Osteocyte (in vitro differentiated cells): ENCODE measurements around the gene FANK1. TPM values are rescaled to one million over a fixed set of nuclear protein-coding genes. Genes with fewer than 3 reads are reported as not detected.
A peak's percentile ranks its signal among the peaks of the same experiment; 100 is the strongest.
"Not testable (repeated sequence)": the region's sequence is repeated elsewhere in the genome, so short reads cannot be mapped to it uniquely, and the experiment has no call there.

Experiments
- DNase-seq: peaks from one replicate; pipeline ENCODE4 v3.0.0; 2021; ENCODE audit warnings: mixed read lengths; ENCODE audit not compliant: unreplicated experiment; ENCODE audit errors: extremely low spot score
- H3K27ac Mint-ChIP-seq: one replicate; pipeline ENCODE4 v1.8.0; 2021; ENCODE audit warnings: mild to moderate bottlenecking, mixed read lengths; ENCODE audit not compliant: unreplicated experiment
- H3K27me3 Mint-ChIP-seq: one replicate; pipeline ENCODE4 v1.8.0; 2021; ENCODE audit warnings: mixed read lengths; ENCODE audit not compliant: unreplicated experiment
- H3K36me3 Mint-ChIP-seq: one replicate; pipeline ENCODE4 v1.8.0; 2021; ENCODE audit warnings: mixed read lengths; ENCODE audit not compliant: unreplicated experiment
- H3K4me1 Mint-ChIP-seq: one replicate; pipeline ENCODE4 v1.8.0; 2021; ENCODE audit warnings: mixed read lengths; ENCODE audit not compliant: unreplicated experiment
- H3K4me3 Mint-ChIP-seq: one replicate; pipeline ENCODE4 v1.8.0; 2021; ENCODE audit warnings: mild to moderate bottlenecking, moderate library complexity, mixed read lengths; ENCODE audit not compliant: unreplicated experiment
- H3K9me3 Mint-ChIP-seq: one replicate; pipeline ENCODE4 v1.8.0; 2021; ENCODE audit warnings: mixed read lengths; ENCODE audit not compliant: unreplicated experiment
- total RNA-seq: library from RNA; stranded (reverse); gene quantifications from 2 replicates; pipeline ENCODE4 v1.2.1, GENCODE V29; 2021
- TF ChIP-seq, protein P1 (sequence below): fragments of 200-600 bp; sonication (generic); IDR thresholded peaks from 2 replicates; pipeline ENCODE4 v1.5.0; 2021; ENCODE audit warnings: antibody characterized with exemption, mild to moderate bottlenecking, moderate library complexity

FANK1 gene
- total RNA-seq, 1 donor from 2014 or later, result 2.0 TPM

DNA sequence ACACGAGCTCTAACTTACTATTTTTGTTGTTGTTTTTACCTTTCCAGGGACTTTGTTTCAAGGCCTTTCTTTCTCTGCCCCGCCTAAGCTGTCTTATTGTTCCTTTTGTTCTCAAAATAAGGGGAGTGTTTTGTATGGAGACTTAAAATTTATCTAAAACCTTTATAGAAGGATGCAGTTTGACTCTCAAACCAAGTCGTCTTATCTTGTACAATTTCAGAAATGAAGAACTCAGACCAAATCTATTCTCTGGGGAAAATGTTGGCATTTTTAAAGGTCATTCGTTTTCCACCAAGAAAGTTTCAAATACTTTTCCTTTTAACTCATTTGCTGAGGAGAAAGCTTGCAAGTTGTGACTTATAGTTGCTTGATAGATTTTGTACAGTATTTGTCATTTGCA, 953 bp downstream of the FANK1 start:
- peak overlapping the region; percentile 94 for H3K4me3 Mint-ChIP-seq
- not testable (repeated sequence) for H3K9me3 Mint-ChIP-seq, DNase-seq, H3K27me3 Mint-ChIP-seq, H3K36me3 Mint-ChIP-seq
- H3K27ac Mint-ChIP-seq, result peak overlapping the region; percentile 1
- peaks cover 14% of the 10 kb centered on the region for H3K4me1 Mint-ChIP-seq

DNA sequence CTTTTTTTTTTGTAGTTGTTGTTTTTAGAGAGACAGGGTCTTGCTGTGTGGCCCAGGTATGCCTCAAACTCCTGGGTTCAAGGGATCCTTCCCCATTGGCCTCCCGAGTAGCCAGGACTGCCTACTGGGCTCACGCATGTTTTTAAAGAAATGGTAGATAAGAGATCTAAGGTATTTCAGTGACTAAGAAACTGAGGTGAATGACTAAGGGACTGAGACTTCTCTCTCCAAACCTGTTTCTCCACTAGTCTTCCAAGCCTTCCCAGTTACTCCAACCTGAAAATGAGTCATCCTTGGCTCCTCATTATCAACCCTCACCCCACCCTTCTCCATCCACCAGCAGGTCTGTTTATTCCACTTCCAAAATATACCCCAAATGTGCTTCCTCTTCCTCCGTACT, 4.6 kb downstream of the FANK1 start:
- H3K4me1 Mint-ChIP-seq, H3K27me3 Mint-ChIP-seq, DNase-seq, H3K4me3 Mint-ChIP-seq, H3K27ac Mint-ChIP-seq, H3K36me3 Mint-ChIP-seq, H3K9me3 Mint-ChIP-seq: not testable (repeated sequence)

DNA sequence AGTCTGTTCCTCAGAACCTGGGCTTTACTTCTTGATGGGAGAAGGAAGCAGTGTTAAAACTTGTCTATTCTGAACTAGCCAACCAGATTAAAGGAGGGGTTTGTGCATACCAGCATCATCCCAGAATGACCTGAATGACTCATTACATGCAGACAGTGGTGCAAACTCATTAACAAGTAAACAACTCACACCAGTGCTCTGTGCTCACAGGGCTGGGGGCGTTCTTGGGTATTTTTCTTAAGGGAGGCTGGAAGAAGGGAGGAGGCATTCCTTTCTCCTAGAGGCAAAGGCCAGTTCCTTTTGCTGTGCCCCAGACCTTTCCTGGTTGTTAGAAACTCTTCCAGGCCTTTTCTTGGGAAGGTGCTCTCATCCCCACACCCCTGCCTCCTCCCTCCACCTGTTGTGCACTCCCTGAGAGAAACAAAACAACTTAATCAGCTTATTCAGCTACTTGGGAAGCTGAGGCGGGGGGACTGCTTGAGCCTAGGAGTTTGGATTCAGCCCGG, 6.8 kb downstream of the FANK1 start:
- not testable (repeated sequence) for H3K4me3 Mint-ChIP-seq, H3K36me3 Mint-ChIP-seq, H3K9me3 Mint-ChIP-seq, DNase-seq, H3K27ac Mint-ChIP-seq, H3K4me1 Mint-ChIP-seq, H3K27me3 Mint-ChIP-seq

DNA sequence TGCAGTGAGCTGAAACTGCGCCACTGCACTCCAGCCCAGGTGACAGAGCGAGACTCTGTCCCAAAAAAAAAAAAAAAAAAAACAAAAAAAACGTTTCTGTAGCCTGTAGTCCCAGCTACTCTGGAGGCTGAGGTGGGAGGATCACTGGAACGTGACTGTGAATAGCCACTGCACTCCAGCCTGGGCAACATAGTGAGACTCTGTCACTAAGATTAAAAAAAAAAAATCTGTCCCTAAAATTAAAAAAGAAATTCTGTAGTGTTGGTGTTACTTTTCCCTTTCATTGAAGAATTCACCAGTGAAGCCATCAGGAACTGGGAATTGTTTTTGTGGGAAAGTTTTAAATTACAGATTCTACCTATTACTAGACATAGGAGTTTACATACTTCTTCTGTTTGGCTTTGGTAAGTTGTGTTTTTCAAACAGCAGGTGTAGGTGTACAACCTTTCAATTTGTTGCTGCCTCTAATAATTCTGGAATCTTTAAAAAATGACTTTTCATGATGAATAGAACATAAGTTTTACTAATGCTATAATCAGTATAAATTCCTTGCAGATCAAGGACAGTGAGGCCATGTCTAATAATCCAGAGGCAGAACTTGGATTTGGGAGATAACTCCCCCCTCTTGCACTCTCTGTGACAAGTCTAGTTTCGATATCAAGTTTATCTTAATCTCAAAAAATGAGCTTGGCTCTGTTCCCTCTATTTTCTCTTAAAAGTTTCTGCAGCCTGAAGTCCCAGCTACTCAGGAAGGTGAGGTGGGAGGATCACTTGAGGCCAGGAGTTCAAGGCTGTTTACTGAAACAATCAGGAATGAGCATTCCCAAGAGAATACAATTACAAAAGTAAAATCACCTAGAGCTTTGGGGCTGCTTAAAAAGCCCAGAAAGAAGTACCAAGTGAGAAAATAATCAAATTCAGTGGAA, 9.0 kb downstream of the FANK1 start:
- not testable (repeated sequence) for H3K27me3 Mint-ChIP-seq, DNase-seq, H3K27ac Mint-ChIP-seq, H3K4me3 Mint-ChIP-seq, H3K36me3 Mint-ChIP-seq, H3K4me1 Mint-ChIP-seq, H3K9me3 Mint-ChIP-seq

DNA sequence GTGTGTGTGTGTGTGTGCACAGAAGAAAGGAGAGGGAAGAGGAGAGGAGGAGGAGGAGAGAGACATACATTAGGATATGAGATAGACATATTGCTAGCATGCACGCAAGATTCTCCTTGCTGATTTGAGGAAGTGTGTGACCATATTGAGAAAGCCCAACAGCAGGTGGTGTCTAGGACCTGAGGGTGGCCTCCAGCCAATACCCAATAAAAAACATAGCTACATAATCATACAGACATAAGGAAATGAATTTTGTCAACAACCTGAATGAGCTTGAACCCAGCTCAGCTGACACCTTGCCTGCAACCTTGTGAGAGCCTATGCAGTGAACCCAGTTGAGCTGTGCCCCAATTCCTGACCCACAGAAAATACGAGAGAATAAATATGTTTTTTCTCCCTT, 11.2 kb downstream of the FANK1 start:
- H3K4me3 Mint-ChIP-seq, H3K27me3 Mint-ChIP-seq, H3K9me3 Mint-ChIP-seq, DNase-seq, H3K36me3 Mint-ChIP-seq, H3K27ac Mint-ChIP-seq, H3K4me1 Mint-ChIP-seq: not testable (repeated sequence)

DNA sequence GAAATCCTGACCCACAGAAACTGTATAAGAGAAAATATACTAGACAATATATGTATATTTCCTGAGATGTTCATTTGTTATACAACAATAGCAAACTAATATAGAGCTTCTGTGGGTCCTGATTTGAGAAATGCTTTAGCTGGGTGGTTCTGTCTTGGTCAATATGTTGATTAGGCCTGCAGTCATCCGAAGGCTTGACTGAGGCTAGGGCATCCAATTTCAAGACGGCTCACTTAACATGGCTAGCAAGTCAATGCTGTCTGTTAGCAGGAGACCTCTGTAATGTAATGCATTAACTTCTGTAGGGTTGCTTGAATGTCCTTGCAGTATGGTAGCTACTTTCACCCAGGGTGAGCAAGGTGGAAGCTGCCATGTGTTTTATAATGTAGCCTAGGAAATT, 12.4 kb downstream of the FANK1 start:
- not testable (repeated sequence) for H3K27me3 Mint-ChIP-seq

DNA sequence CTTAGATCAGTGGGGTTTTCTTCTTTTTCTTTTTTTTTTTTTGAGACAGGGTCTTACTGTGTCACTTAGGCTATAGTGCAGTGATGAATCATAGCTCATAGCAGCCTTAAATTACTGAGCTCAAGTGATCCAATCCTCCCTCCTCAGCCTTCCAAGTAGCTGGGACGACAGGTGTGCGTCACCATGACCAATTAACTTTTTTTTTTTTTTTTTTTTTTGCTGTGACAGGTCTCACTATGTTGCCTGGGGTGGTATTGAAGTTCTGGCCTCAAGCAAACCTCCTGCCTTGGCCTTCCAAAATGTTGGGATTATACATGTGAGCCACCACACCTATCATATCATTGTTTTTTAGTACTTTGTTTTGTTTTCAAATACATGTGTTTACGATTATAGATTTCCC, 13.1 kb downstream of the FANK1 start:
- H3K27ac Mint-ChIP-seq, H3K27me3 Mint-ChIP-seq, H3K4me1 Mint-ChIP-seq, DNase-seq, H3K4me3 Mint-ChIP-seq, H3K9me3 Mint-ChIP-seq, H3K36me3 Mint-ChIP-seq: not testable (repeated sequence)

More for the DNA sequence above, 12.4 kb downstream of the FANK1 start:
- not testable (repeated sequence) for DNase-seq, H3K27ac Mint-ChIP-seq, H3K9me3 Mint-ChIP-seq, H3K36me3 Mint-ChIP-seq, H3K4me3 Mint-ChIP-seq, H3K4me1 Mint-ChIP-seq

DNA sequence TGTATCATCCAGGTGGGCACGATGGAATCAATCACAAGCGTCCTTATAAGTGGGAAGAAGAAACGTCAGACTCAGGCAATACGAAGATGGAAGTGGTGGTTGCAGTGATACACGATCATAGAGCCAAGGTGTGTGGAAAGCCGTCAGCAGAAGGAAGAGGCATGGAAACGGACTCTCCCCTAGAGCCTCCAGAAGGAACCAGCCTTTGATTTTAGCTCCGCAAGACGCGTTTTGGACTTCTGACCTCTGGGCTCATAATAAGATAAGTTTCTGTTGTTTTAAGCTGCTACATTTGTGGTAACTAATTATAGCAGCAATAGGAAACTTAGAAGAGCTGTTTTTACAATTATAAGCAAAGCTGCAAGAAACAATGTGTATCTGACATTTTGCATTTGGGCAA, 14.8 kb downstream of the FANK1 start:
- H3K27ac Mint-ChIP-seq, result no peak overlapping the region
- no peak overlapping the region for H3K4me3 Mint-ChIP-seq
- H3K36me3 Mint-ChIP-seq, result no peaks in the 10 kb centered on the region
- no peak for DNase-seq
- TF ChIP-seq, protein P1, sequence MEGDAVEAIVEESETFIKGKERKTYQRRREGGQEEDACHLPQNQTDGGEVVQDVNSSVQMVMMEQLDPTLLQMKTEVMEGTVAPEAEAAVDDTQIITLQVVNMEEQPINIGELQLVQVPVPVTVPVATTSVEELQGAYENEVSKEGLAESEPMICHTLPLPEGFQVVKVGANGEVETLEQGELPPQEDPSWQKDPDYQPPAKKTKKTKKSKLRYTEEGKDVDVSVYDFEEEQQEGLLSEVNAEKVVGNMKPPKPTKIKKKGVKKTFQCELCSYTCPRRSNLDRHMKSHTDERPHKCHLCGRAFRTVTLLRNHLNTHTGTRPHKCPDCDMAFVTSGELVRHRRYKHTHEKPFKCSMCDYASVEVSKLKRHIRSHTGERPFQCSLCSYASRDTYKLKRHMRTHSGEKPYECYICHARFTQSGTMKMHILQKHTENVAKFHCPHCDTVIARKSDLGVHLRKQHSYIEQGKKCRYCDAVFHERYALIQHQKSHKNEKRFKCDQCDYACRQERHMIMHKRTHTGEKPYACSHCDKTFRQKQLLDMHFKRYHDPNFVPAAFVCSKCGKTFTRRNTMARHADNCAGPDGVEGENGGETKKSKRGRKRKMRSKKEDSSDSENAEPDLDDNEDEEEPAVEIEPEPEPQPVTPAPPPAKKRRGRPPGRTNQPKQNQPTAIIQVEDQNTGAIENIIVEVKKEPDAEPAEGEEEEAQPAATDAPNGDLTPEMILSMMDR, result no peak
- H3K9me3 Mint-ChIP-seq, result no peaks in the 10 kb centered on the region
- peaks cover 6% of the 10 kb centered on the region for H3K27me3 Mint-ChIP-seq
- H3K4me1 Mint-ChIP-seq, result no peaks in the 10 kb centered on the region
